ACHN (cell line): ENCODE measurements around the gene TM9SF4.
"Not testable (repeated sequence)": the region's sequence is repeated elsewhere in the genome, so short reads cannot be mapped to it uniquely, and the experiment has no call there.

ENCODE experiments used
- DNase-seq: peaks from one replicate; pipeline ENCODE4 v3.0.0-alpha.2; 2015
- in situ Hi-C: cut with HindIII; loops from 2 replicates; pipeline ENCODE4 v1.10.0; 2017; ENCODE audit warnings: low sequenced_read_pairs, low pct_ligation_motif_present, low pct_unique_long_range_greater_than_20kb

The TM9SF4 gene

GRCh38 chr20:32168184-32168910, 58.8 kb downstream of the TM9SF4 start:
- in situ Hi-C loops: no loop called here
- DNase-seq: no peak

DNA sequence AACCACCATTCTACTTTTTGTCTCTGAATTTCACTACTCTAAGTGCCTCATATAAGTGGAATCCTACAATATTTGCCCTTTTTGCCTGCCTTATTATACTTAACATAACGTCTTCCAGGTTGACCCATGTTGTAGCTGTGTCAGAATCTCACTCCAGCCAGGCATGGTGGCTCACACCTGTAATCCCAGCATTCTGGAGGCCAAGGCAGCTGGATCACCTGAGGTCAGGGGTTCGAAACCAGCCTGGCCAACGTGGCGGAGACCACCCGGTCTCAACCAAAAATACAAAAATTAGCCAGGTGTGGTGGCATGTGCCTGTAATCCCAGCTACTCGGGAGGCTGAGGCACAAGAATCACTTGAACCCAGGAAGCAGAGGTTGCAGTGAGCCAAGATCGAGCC, 68.2 kb downstream of the TM9SF4 start:
- in situ Hi-C loops, DNase-seq: not testable (repeated sequence)

DNA sequence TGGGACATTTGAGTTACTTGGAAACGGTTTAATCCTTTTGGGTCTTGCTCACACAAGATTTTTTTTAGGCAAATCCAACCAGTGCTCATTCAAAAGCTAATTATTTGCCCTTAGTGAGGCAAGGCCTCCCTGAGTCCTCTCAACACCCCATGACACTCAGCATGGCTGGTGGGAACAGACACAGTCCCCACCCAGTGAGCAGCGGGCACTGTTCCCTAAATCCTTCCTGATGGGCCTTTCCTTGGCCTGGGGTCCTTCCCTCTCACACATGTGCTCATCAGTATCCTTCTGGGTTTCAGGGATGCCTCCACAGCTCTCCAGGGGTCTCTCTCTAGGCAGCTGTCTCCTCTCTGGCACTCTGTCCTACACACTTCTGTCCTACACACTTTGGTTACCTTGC, 70.0 kb downstream of the TM9SF4 start:
- in situ Hi-C loops: no loop called here

GRCh38 chr20:32179934-32180333, 70.4 kb downstream of the TM9SF4 start:
- in situ Hi-C loops: no loop called here
- DNase-seq: no peak

More for the DNA sequence above, 70.0 kb downstream of the TM9SF4 start:
- DNase-seq: no peak

DNA sequence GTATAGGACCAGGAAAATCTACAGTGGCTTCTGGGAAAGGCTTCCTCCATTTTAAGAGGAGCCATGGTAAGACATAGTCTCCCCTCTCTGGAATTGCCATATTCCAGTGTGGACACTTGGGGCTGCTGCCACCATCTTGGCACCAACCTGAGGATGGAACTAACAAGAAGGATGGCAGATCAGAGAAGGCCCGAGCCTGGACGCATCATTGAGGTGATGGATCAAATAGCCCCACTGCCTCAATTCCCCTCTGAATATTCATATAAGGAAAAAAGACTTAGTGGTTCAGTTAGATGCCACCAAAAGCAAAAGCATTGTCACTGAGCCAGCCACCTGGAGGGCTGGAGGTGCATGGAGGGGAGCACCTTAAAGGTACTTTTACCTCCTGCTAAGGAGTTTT, 72.1 kb downstream of the TM9SF4 start:
- no peak for DNase-seq
- in situ Hi-C loops: no loop called here

DNA sequence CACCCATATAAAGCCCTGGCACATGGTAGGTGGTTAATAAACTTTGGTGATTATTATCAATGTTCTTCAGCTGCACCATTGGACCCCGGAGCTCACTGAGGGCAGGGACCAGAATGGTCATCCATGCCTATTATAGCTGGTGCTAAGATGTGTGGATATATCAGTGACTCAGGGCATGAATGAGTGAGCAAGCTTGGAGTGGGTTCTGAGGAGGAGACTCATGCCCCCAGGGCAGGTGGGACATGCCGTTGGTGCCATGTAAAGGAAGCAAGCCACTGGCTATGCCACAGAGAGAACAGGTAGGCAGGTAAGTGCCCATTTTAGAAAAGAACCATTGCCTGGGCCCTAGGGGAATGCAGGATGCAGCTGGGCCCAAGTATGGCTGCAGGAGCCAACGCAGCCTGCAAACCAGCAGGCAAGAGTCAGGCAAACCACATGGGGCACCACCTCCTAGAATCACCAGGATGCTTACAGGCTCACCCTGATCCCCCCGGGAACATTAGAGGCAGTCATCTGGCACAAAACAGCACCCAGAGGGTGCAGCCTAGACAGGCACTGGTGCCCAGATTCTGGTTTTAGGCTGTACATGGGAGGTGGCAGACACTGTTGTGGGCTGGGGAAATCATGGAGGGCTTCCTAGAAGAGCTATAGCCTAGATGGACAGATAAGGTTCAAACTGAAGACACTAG, 74.6 kb downstream of the TM9SF4 start:
- in situ Hi-C loops: no loop called here
- no peak for DNase-seq

- no peak for DNase-seq
- in situ Hi-C loops: no loop called here
Observed at GRCh38 chr20:32184961-32185603, 75.6 kb downstream of the TM9SF4 start.

- DNase-seq: no peak
- in situ Hi-C loops: no loop called here
Observed at GRCh38 chr20:32186506-32186905, 77.0 kb downstream of the TM9SF4 start.

- DNase-seq: no peak
- in situ Hi-C loops: no loop called here
Observed at GRCh38 chr20:32188376-32189122, 79.0 kb downstream of the TM9SF4 start.

DNA sequence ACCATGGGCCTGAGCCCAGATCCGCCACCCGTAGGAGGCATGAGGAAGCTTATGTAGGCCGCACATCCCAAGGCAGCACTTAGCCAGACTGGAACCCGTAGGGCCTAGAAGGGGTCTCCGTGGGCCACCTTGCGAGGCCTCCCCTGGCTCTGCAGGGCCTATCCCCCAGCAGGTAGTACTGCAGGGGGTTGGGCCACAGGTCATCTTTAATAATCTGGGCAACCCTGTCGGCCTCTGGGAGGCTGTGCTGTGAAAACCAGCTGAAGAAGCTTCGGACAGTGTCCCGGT, 79.6 kb downstream of the TM9SF4 start:
- no peak for DNase-seq
- in situ Hi-C loops: no loop called here

- DNase-seq: no peak
- in situ Hi-C loops: no loop called here
Observed at GRCh38 chr20:32189691-32190615, 80.4 kb downstream of the TM9SF4 start.

DNA sequence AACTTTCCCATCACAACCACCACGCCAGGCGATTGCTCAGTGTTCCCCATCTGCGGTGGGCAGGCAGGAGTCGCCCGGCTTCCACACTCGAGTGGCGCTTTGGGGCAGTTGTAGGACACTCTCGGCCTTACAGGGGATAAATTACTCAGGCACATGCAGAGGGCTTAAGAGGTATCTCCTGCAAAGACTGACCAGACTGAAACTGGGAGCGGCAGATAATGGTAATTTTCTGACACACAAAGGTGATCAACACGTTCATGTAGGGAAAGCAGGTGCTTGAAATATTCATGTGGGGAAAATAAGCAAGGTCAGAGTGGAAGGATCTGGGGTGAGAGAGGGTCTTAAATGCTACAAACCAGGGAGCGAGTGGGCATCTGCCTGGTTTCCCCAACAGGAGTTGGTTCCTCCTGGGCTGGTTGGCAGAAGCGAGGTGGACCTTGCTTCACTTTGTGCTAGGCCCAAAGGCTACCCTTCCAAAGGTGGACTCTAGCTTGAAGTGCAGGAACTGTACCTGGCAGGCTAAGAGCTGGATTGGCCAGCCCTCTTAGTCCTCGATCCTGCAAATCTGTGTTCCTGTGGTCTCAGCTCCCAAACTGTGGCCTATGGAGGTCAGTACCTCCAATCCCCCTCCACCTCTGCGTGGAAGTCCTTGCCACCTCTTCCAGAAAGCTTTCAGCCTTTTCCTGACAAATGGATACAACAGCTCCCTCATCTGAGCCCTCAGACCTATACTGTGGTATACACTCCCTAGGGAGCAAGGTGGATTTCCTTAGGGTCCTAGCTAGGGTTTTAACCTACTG, 81.3 kb downstream of the TM9SF4 start:
- DNase-seq: no peak
- in situ Hi-C loops: no loop called here

DNA sequence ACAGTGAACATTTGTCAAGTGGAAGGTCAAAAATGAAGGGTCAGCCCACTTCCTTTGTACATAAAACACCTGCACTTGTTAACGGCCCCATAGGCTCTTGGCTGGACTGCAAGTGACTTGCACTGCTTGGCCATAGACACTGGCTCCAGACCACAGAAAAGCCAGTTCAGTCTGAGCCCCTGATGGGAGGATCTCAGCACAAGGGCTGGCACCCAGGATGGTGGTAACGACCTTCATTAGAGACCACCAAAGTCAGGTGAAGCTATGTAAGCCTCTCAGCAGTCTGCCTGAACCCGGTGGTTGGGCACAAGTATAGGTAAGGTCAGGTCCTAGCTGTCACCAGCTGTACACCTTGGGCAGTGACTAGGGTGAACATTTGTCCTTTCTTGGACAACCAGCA, 81.9 kb downstream of the TM9SF4 start:
- in situ Hi-C loops: no loop called here
- DNase-seq: no peak

- DNase-seq: no peak
- in situ Hi-C loops: no loop called here
Observed at GRCh38 chr20:32191873-32192272, 82.4 kb downstream of the TM9SF4 start.

DNA sequence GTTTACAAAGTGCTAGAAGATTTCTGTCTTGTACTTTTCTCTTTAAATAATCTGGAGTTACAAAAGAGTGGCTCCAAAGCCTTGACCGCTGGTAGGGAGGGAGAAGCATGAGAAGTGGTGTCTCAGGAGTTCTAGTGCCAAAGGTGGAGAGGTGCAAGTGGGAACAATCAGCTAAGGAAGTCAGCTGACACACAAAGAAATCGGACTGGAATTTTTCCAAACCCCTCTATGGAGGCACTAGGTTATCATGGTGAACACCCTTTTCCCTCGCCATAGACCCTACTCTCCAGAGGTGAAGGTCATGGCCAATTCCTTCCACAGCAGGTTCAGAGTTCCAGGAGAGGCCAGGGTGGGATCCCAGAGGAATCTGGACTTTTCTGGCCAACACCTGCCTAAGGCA, 83.2 kb downstream of the TM9SF4 start:
- no peak for DNase-seq
- in situ Hi-C loops: no loop called here

- in situ Hi-C loops, DNase-seq: not testable (repeated sequence)
Observed at GRCh38 chr20:32193336-32193735, 83.8 kb downstream of the TM9SF4 start.

- no peak for DNase-seq
- in situ Hi-C loops: no loop called here
Observed at GRCh38 chr20:32193996-32194395, 84.5 kb downstream of the TM9SF4 start.

DNA sequence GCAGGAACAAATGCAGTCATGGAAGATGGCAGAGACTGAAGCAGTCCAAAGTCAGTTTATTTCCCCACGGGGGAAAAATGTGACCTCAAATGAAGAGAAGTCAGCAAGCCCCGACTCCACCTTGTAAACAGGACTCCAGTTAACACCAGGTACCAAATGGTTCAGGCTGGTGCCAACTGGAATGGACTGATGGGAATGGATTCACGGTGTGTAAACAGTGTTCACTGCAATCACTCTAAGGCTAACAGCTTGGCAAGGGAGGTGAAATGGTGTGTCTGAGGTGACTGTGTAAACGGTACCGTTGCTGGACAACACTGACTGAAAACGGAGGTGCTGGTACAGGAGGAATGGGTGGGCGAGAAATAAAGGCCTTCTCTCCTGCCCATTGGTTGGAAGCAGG, 86.1 kb downstream of the TM9SF4 start:
- DNase-seq: no peak
- in situ Hi-C loops: no loop called here
